Measurements from ENCODE around the gene MNS1.
"Not testable (repeated sequence)": the region's sequence is repeated elsewhere in the genome, so short reads cannot be mapped to it uniquely, and the experiment has no call there.

The MNS1 gene

GRCh38 chr15:56490461-56490860 is 25.5 kb upstream of the MNS1 start:
- Histone ChIP-seq H3K27ac (ENCODE audit: extremely low read depth, low read depth, low read length) (no peak overlapping the region), H3K36me3 (ENCODE audit: control insufficient read depth in 2 of 2, insufficient read depth in 1 of 2, low read length in 2 of 2) (no peaks in the 10 kb centered on the region), H3K9me3 (ENCODE audit: control insufficient read depth, insufficient read depth, low read depth, low read length) (no peaks in the 10 kb centered on the region), H3K4me1 (ENCODE audit: control insufficient read depth, insufficient read depth, low read length) (no peaks in the 10 kb centered on the region), H3K4me3 (ENCODE audit: low read depth, low read length) (no peak overlapping the region)
- ChIA-PET CTCF (interaction anchor here (0.6 to 3.2 kb wide), 18 partner anchors 9 to 1037 kb away, joined by 3 to 19 read pairs (median 4); no protein-coding TSS in a partner anchor), POLR2A (no interaction called here)
- no peak for TF ChIP-seq ZNF488 (tag by site-specific recombination; IDR thresholded peaks at IDR 0.05)
- TF ChIP-seq ZNF423 (tag by site-specific recombination; IDR thresholded peaks at IDR 0.05) = no peak
- TF ChIP-seq GLIS2 (tag by site-specific recombination; IDR thresholded peaks at IDR 0.05) = no peak
- no peak for TF ChIP-seq ZNF114 (tag by site-specific recombination; IDR thresholded peaks at IDR 0.05)
- no peak for TF ChIP-seq ZNF433 (tag by site-specific recombination; IDR thresholded peaks at IDR 0.05; ENCODE audit: low read depth)
- TF ChIP-seq ZNF473 (tag by site-specific recombination; IDR thresholded peaks at IDR 0.05) = no peak
- TF ChIP-seq BCL11B (tag by site-specific recombination; IDR thresholded peaks at IDR 0.05; ENCODE audit: low read depth) = no peak
- TF ChIP-seq ZNF239 (tag by site-specific recombination; IDR thresholded peaks at IDR 0.05) = no peak
- TF ChIP-seq ZNF518A (tag by site-specific recombination; conservative IDR thresholded peaks at IDR 0.05; ENCODE audit: low read depth) = no peak
- TF ChIP-seq ZNF248 (tag by site-specific recombination; IDR thresholded peaks at IDR 0.05) = no peak
- no peak for TF ChIP-seq ZSCAN18 (tag by site-specific recombination; IDR thresholded peaks at IDR 0.05)
- TF ChIP-seq ZNF785 (tag by site-specific recombination; IDR thresholded peaks at IDR 0.05) = no peak

DNA sequence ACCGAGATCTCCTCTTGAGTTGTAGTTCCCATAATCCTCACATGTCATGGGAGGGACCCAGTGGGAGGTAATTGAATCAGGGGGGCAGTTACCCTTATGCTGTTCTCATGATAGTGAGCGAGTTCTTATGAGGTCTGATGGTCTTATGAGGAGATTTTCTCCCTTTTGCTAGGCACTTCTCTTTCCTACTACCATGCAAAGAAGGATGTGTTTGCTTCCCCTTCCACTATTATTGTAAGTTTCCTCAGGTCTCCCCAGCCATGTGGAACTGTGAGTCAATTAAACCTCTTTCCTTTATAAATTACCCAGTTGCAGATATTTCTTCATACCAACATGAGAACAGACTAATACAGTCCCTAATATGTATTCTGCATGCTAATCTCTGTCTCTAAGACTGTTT is 21.3 kb upstream of the MNS1 start:
- POLR2A ChIA-PET; H3K4me1 ChIP-seq (ENCODE audit: control insufficient read depth, insufficient read depth, low read length); H3K9me3 ChIP-seq (ENCODE audit: control insufficient read depth, insufficient read depth, low read depth, low read length); H3K4me3 ChIP-seq (ENCODE audit: low read depth, low read length); H3K27ac ChIP-seq (ENCODE audit: extremely low read depth, low read depth, low read length); H3K36me3 ChIP-seq (ENCODE audit: control insufficient read depth in 2 of 2, insufficient read depth in 1 of 2, low read length in 2 of 2); CTCF ChIA-PET: not testable (repeated sequence)

DNA sequence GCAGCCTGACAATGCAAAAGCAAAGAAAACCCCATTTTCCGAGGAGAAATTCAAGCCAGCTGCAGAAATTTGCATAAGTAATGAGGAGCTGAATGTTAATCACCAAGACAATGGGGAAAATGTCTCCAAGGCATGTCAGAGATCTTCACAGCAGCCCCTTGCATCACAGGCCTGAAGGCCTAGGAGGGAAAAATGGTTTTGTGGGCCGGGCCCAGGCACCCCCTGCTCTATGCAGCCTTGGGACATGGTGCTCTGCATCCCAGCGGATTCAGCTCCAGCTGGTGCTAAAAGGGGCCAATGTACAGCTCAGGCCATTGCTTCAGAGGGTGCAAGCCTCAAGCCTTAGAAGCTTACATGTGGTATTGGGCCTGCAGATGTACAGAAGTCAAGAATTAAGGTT is 20.5 kb upstream of the MNS1 start:
- peak; percentile 87 for TF ChIP-seq ZNF585B (tag by site-specific recombination; IDR thresholded peaks at IDR 0.05)
- H3K36me3 ChIP-seq (ENCODE audit: control insufficient read depth in 2 of 2, insufficient read depth in 1 of 2, low read length in 2 of 2); CTCF ChIA-PET; H3K4me1 ChIP-seq (ENCODE audit: control insufficient read depth, insufficient read depth, low read length); POLR2A ChIA-PET; H3K4me3 ChIP-seq (ENCODE audit: low read depth, low read length); H3K27ac ChIP-seq (ENCODE audit: extremely low read depth, low read depth, low read length); H3K9me3 ChIP-seq (ENCODE audit: control insufficient read depth, insufficient read depth, low read depth, low read length): not testable (repeated sequence)

Measured in HEK293 (cell line).